HCT116 (cell line): ENCODE data around the gene TTLL11. TPM values are rescaled to one million over a fixed set of nuclear protein-coding genes. Genes with fewer than 3 reads are reported as not detected.

ENCODE experiments used
- ATAC-seq: fragments of 200-7000 bp; cut with Tn5 transposase; 2 replicates; pipeline ENCODE4 v1.9.1; 2020; ENCODE audit warnings: mild to moderate bottlenecking, moderate library complexity
- BruUV-seq: library from RNA; stranded (reverse); fragments of 400-500 nt; replicated peaks from 2 replicates; lab custom pipeline; 2021; lab: Mats Ljungman, UMichigan
- CTCF ChIA-PET: fragments of 300-600 bp; sonication (Branson Sonifier 250); formaldehyde crosslinking; loops from one replicate; lab custom pipeline; 2021; ENCODE audit warnings: antibody characterized with exemption; lab: Charles Lee
- POLR2A ChIA-PET: fragments of 300-600, 350-600 bp; sonication (Branson Sonifier 250); formaldehyde crosslinking; loops from one replicate; lab custom pipeline; 2021; ENCODE audit warnings: antibody characterized with exemption; lab: Charles Lee
- RAD21 ChIA-PET, 2 experiments: fragments of 300-600 bp; sonication (Branson Sonifier 250); formaldehyde crosslinking; loops; one replicate each; lab custom pipeline; 2023; ENCODE audit warnings: low total read pairs in 2 of 2; ENCODE audit not compliant: uncharacterized antibody in 2 of 2, unreplicated experiment in 2 of 2, low non-redundant PET in 1 of 2; lab: Charles Lee
- DNase-seq: peaks from one replicate; pipeline ENCODE4 v3.0.0-alpha.2; 2010; ENCODE audit warnings: low read depth, low spot score
- H2AFZ ChIP-seq: fragments of 200-600 bp; shearing (Covaris generic), sonication (generic); 2 replicates; pipeline ENCODE4 v1.6.1; 2017; ENCODE audit warnings: low read depth, mixed run types, mixed read lengths, antibody characterized with exemption, low read length; ENCODE audit not compliant: poor library complexity, severe bottlenecking
- H3K27ac ChIP-seq: 2 replicates; pipeline ENCODE4 v1.5.1; 2012; ENCODE audit warnings: low read depth, low read length
- H3K27me3 ChIP-seq: fragments of 200-600 bp; sonication (generic); 2 replicates; pipeline ENCODE4 v1.6.1; 2016; ENCODE audit warnings: mixed run types, low read length, mixed read lengths; ENCODE audit not compliant: insufficient read depth
- H3K36me3 ChIP-seq, 2 experiments: fragments of 200-500 bp in 1 of 2; fragments of 200-600 bp in 1 of 2; sonication (Bioruptor generic) in 1 of 2; sonication (generic) in 1 of 2; 2 replicates each; pipeline versions ENCODE4 v1.5.1 to v1.6.1; 2014 to 2016; ENCODE audit warnings: low read length in 2 of 2, inconsistent platforms in 1 of 2, mixed read lengths in 1 of 2, mixed run types in 1 of 2; ENCODE audit not compliant: insufficient read depth in 2 of 2, control insufficient read depth in 1 of 2
- H3K4me1 ChIP-seq, 2 experiments: fragments of 200-600 bp in 1 of 2; sonication (generic) in 1 of 2; 2 replicates each; pipeline versions ENCODE4 v1.5.1 to v1.6.1; 2012 to 2017; ENCODE audit warnings: low read length in 2 of 2, inconsistent platforms in 1 of 2, mild to moderate bottlenecking in 1 of 2, mixed read lengths in 1 of 2, mixed run types in 1 of 2, moderate library complexity in 1 of 2; ENCODE audit not compliant: insufficient read depth in 2 of 2, control insufficient read depth in 1 of 2
- H3K4me2 ChIP-seq: fragments of 200-600 bp; sonication (generic); 2 replicates; pipeline ENCODE4 v1.6.1; 2017; ENCODE audit warnings: mixed run types, low read length, mixed read lengths
- H3K4me3 ChIP-seq, 2 experiments: fragments of 200-600 bp in 1 of 2; sonication (generic) in 1 of 2; replicated peaks in 1 of 2; 2 replicates each; pipeline ENCODE4 v1.5.1; 2011 to 2016; ENCODE audit warnings: low read length in 2 of 2, control low read depth in 1 of 2, low read depth in 1 of 2, mild to moderate bottlenecking in 1 of 2, mixed read lengths in 1 of 2, mixed run types in 1 of 2
- H3K79me2 ChIP-seq: fragments of 200-600 bp; sonication (generic); 2 replicates; pipeline ENCODE4 v1.6.1; 2017; ENCODE audit warnings: mild to moderate bottlenecking, mixed run types, low read length, moderate library complexity, mixed read lengths; ENCODE audit not compliant: insufficient read depth
- H3K9ac ChIP-seq: fragments of 200-600 bp; sonication (generic); 2 replicates; pipeline ENCODE4 v1.6.1; 2016; ENCODE audit warnings: low read length, mixed read lengths
- H3K9me2 ChIP-seq: fragments of 200-600 bp; sonication (generic), shearing (Covaris generic); 2 replicates; pipeline ENCODE4 v1.6.1; 2017; ENCODE audit warnings: mixed run types, mild to moderate bottlenecking, moderate library complexity; ENCODE audit not compliant: insufficient read depth
- H3K9me3 ChIP-seq, 2 experiments: fragments of 200-500 bp in 1 of 2; fragments of 200-600 bp in 1 of 2; sonication (Bioruptor generic) in 1 of 2; sonication (generic) in 1 of 2; 2 replicates each; pipeline ENCODE4 v1.6.1; 2014 to 2017; ENCODE audit warnings: low read length in 2 of 2, mixed read lengths in 2 of 2, inconsistent platforms in 1 of 2, low read depth in 1 of 2, mild to moderate bottlenecking in 1 of 2, mixed run types in 1 of 2, moderate library complexity in 1 of 2; ENCODE audit not compliant: control insufficient read depth in 1 of 2, insufficient read depth in 1 of 2
- H4K20me1 ChIP-seq: fragments of 200-600 bp; sonication (generic), shearing (Covaris generic); 2 replicates; pipeline ENCODE4 v1.6.1; 2017; ENCODE audit warnings: mixed run types, mild to moderate bottlenecking, moderate library complexity; ENCODE audit not compliant: insufficient read depth
- ATF3 ChIP-seq: IDR thresholded peaks from 2 replicates; pipeline ENCODE4 v1.6.1; 2012
- CBX3 ChIP-seq: IDR thresholded peaks from 2 replicates; pipeline ENCODE4 v1.6.1; 2012; ENCODE audit warnings: low read depth
- CTCF ChIP-seq, 3 experiments: fragments of 200-600 bp in 1 of 3; sonication (generic) in 1 of 3; IDR thresholded peaks in 2 of 3; conservative IDR thresholded peaks in 1 of 3; 2 replicates each; pipeline ENCODE4 v1.5.1; 2012 to 2017; ENCODE audit warnings: low read depth in 2 of 3, low read length in 2 of 3, antibody characterized with exemption in 1 of 3, borderline replicate concordance in 1 of 3, control low read depth in 1 of 3, mild to moderate bottlenecking in 1 of 3, mixed read lengths in 1 of 3, mixed run types in 1 of 3, moderate library complexity in 1 of 3; ENCODE audit not compliant: insufficient read depth in 1 of 3
- EGR1 ChIP-seq: IDR thresholded peaks from 2 replicates; pipeline ENCODE4 v1.6.1; 2012; ENCODE audit warnings: low read depth
- ELF1 ChIP-seq: IDR thresholded peaks from 2 replicates; pipeline ENCODE4 v1.6.1; 2012; ENCODE audit warnings: low read depth, borderline replicate concordance
- EZH2 ChIP-seq: fragments of 200-600 bp; sonication (generic); IDR thresholded peaks from 2 replicates; pipeline ENCODE4 v1.6.1; 2017; ENCODE audit warnings: antibody characterized with exemption, mixed run types
- FOSL1 ChIP-seq: IDR thresholded peaks from 2 replicates; pipeline ENCODE4 v1.6.1; 2012; ENCODE audit warnings: low read depth
- JUND ChIP-seq: IDR thresholded peaks from 2 replicates; pipeline ENCODE4 v1.6.1; 2012
- MAX ChIP-seq: IDR thresholded peaks from 2 replicates; pipeline ENCODE4 v1.6.1; 2012
- POLR2AphosphoS5 ChIP-seq: IDR thresholded peaks from 2 replicates; pipeline ENCODE4 v1.6.1; 2011; ENCODE audit warnings: mild to moderate bottlenecking, low read depth, low read length, moderate library complexity
- RAD21 ChIP-seq: IDR thresholded peaks from 2 replicates; pipeline ENCODE4 v1.6.1; 2012; ENCODE audit warnings: low read depth, mild to moderate bottlenecking
- REST ChIP-seq: IDR thresholded peaks from 2 replicates; pipeline ENCODE4 v1.6.1; 2012; ENCODE audit warnings: low read depth
- SP1 ChIP-seq: IDR thresholded peaks from 2 replicates; pipeline ENCODE4 v1.6.1; 2012; ENCODE audit warnings: low read depth
- SRF ChIP-seq: IDR thresholded peaks from 2 replicates; pipeline ENCODE4 v1.6.1; 2012; ENCODE audit warnings: low read depth
- TCF7L2 ChIP-seq: IDR thresholded peaks from 2 replicates; pipeline ENCODE4 v1.7.0; 2011; ENCODE audit warnings: borderline replicate concordance, inconsistent platforms; ENCODE audit not compliant: insufficient read depth, insufficient read length; ENCODE audit errors: extremely low read depth
- YY1 ChIP-seq: IDR thresholded peaks from 2 replicates; pipeline ENCODE4 v1.6.1; 2011; ENCODE audit warnings: low read length, low read depth, moderate library complexity, mild to moderate bottlenecking; ENCODE audit not compliant: insufficient replicate concordance; ENCODE audit errors: extremely low read depth
- ZBTB33 ChIP-seq: IDR thresholded peaks from 2 replicates; pipeline ENCODE4 v1.6.1; 2011; ENCODE audit warnings: mild to moderate bottlenecking, low read length, moderate library complexity; ENCODE audit not compliant: insufficient replicate concordance; ENCODE audit errors: extremely low read depth
- ZFX ChIP-seq: fragments of 450-650 bp; IDR thresholded peaks from 2 replicates; pipeline ENCODE4 v1.6.1; 2017
- ZNF274 ChIP-seq: fragments of 200-500 bp; sonication (Bioruptor generic); IDR thresholded peaks from 2 replicates; pipeline ENCODE4 v1.6.1; 2014; ENCODE audit warnings: mild to moderate bottlenecking, low read depth, low read length, inconsistent platforms
- intact Hi-C: fragments of 100-400 bp; cut with micrococcal nuclease; formaldehyde crosslinking; loops from 2 replicates; pipeline ENCODE4 v1.10.0; 2022
- total RNA-seq: library from RNA; stranded (reverse); gene quantifications from one replicate; pipeline ENCODE4 v1.2.1, GENCODE V29; 2021; ENCODE audit not compliant: unreplicated experiment

The TTLL11 gene
- total RNA-seq, 1 experiment from 2014 or later = 2.2 TPM

- no peaks in the 10 kb centered on the region for H3K27me3 ChIP-seq
- H3K4me3 ChIP-seq = no peak overlapping the region
- DNase-seq = no peak
- H2AFZ ChIP-seq = no peak overlapping the region
- H3K4me2 ChIP-seq = no peak overlapping the region
- no peaks in the 10 kb centered on the region for H3K9me2 ChIP-seq
- intact Hi-C loops = no loop called here
- H3K9ac ChIP-seq = no peak overlapping the region
- no peaks in the 10 kb centered on the region for H3K4me1 ChIP-seq
- H3K79me2 ChIP-seq = no peaks in the 10 kb centered on the region
- ChIA-PET RAD21 (no interaction called here), CTCF (no interaction called here), POLR2A (no interaction called here)
- H3K36me3 ChIP-seq = no peaks in the 10 kb centered on the region
- H3K27ac ChIP-seq = no peak overlapping the region
- no peaks in the 10 kb centered on the region for H3K9me3 ChIP-seq
- no peaks in the 10 kb centered on the region for H4K20me1 ChIP-seq
- no peak for TF ChIP-seq JUND
- no peak for TF ChIP-seq RAD21
- TF ChIP-seq REST = no peak
- no peak for TF ChIP-seq ZBTB33
- no peak for TF ChIP-seq POLR2AphosphoS5
- TF ChIP-seq EGR1 = no peak
- no peak for TF ChIP-seq CTCF (IDR thresholded peaks at IDR 0.05 in 2 of 3, conservative IDR thresholded peaks at IDR 0.05 in 1 of 3; ENCODE audit: borderline replicate concordance in 1 of 3, insufficient read depth in 1 of 3, low read depth in 2 of 3, low read length in 2 of 3)
- no peak for TF ChIP-seq SP1
- TF ChIP-seq ELF1 = no peak
- no peak for TF ChIP-seq CBX3
- no peak for TF ChIP-seq FOSL1
- TF ChIP-seq ATF3 = no peak
- no peak for TF ChIP-seq YY1
- no peak for TF ChIP-seq TCF7L2
- no peak for TF ChIP-seq EZH2
- no peak for TF ChIP-seq MAX
- TF ChIP-seq SRF = no peak
- no peak for TF ChIP-seq ZNF274
- TF ChIP-seq ZFX = no peak
- ATAC-seq = no peak
- no TSS peak for BruUV-seq
Observed at GRCh38 chr9:122030357-122030756, 62.8 kb downstream of the TTLL11 start.
